Measurements from ENCODE around the gene DDAH1.

Gene DDAH1

GRCh38 chr1:85276215-85276977 lies 188.6 kb downstream of the DDAH1 start, which contains the start of gene BCL10:
Gene BCL10, minus strand, starts transcription at chr1:85276632. Its CDS starts 280 bp downstream, at chr1:85276352.
- TF ChIP-seq, protein P1, sequence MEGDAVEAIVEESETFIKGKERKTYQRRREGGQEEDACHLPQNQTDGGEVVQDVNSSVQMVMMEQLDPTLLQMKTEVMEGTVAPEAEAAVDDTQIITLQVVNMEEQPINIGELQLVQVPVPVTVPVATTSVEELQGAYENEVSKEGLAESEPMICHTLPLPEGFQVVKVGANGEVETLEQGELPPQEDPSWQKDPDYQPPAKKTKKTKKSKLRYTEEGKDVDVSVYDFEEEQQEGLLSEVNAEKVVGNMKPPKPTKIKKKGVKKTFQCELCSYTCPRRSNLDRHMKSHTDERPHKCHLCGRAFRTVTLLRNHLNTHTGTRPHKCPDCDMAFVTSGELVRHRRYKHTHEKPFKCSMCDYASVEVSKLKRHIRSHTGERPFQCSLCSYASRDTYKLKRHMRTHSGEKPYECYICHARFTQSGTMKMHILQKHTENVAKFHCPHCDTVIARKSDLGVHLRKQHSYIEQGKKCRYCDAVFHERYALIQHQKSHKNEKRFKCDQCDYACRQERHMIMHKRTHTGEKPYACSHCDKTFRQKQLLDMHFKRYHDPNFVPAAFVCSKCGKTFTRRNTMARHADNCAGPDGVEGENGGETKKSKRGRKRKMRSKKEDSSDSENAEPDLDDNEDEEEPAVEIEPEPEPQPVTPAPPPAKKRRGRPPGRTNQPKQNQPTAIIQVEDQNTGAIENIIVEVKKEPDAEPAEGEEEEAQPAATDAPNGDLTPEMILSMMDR (IDR thresholded peaks at IDR 0.05; ENCODE audit: insufficient read depth, low read depth, low read length, missing control alignments), result no peak
- peak; percentile 100 for DNase-seq (ENCODE audit: low read depth)
- peak within 1 kb of the TSS; percentile 72 for H3K4me3 ChIP-seq (ENCODE audit: low read length)

DNA sequence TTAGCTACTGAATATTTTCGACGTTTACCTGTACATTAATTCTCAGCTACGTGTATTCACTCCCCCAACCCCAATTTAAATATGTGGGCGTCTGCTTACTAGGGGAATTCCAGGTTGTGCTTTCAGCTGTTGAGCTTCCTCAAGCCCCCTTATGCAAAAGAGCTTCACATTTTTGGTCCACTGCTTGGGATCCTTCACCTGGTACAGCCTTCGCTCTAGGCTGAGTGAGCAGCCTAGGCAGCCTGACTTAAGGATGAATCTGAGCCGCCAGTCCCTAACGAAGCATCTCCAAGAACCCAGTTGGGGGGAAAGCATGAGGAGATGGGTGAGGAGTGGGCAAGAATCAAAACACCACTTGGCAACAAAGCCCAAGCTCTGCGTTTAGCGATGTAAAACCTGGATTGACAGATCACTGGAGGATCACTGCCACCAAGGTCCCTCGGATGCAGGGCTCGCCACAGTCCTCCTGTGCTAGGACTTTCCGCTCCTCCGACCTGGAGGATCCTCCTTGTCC lies 189.2 kb downstream of the DDAH1 start:
- TF ChIP-seq, protein P1 (IDR thresholded peaks at IDR 0.05; ENCODE audit: insufficient read depth, low read depth, low read length, missing control alignments), result no peak
- DNase-seq (ENCODE audit: low read depth), result peak; percentile 31
- H3K4me3 ChIP-seq (ENCODE audit: low read length), result peak overlapping the region; percentile 72

DNA sequence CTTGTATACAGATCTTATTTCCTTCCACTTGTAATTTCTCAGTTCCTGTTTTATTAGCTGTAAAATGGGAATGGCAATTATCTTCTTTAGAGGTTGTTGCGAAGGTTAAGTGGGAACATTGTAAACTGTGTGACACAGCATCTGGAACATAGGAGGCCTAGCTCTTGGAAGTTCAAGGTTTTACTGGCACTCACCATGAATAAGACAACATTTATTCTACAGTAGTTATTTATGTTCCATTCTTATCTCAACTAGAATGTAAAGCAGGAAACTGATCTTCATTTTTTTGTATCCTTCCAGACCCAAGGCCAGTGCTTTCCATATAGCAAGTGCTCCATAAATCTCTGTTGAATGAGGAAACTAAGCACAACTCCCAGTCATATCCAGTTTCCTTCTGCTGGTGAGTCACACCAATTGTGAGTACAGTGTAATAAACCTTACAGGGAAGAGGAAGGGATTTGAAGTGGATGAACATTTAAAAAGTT lies 189.9 kb downstream of the DDAH1 start:
- TF ChIP-seq, protein P1 (IDR thresholded peaks at IDR 0.05; ENCODE audit: insufficient read depth, low read depth, low read length, missing control alignments), result no peak
- peak; percentile 87 for DNase-seq (ENCODE audit: low read depth)
- peak overlapping the region; percentile 72 for H3K4me3 ChIP-seq (ENCODE audit: low read length)

- H3K4me3 ChIP-seq (ENCODE audit: low read length), result no peak overlapping the region
- DNase-seq (ENCODE audit: low read depth), result no peak
Measured at GRCh38 chr1:85273397-85273796, 191.6 kb downstream of the DDAH1 start.

GRCh38 chr1:85268801-85269585 lies 196.0 kb downstream of the DDAH1 start:
- DNase-seq (ENCODE audit: low read depth), result no peak
- H3K4me3 ChIP-seq (ENCODE audit: low read length), result no peak overlapping the region
- TF ChIP-seq, protein P1 (IDR thresholded peaks at IDR 0.05; ENCODE audit: insufficient read depth, low read depth, low read length, missing control alignments), result no peak

More at GRCh38 chr1:85273397-85273796, 191.6 kb downstream of the DDAH1 start:
- TF ChIP-seq, protein P1 (IDR thresholded peaks at IDR 0.05; ENCODE audit: insufficient read depth, low read depth, low read length, missing control alignments), result no peak

Data from epithelial cell of esophagus (primary cell).